Activated CD4-positive, alpha-beta T cell treated with anti-CD3 and anti-CD28 coated beads, Interleukin-2, amount 50 U/mL, for 48 hours (primary cell): ENCODE data around the gene OSM.
"Not testable (repeated sequence)": the region's sequence is repeated elsewhere in the genome, so short reads cannot be mapped to it uniquely, and the experiment has no call there.

Experiments used
- DNase-seq, 2 experiments: peaks; one replicate each; pipeline ENCODE4 v3.0.0-alpha.2; 2020

Gene OSM

GRCh38 chr22:30244066-30244465, 22.6 kb downstream of the OSM start:
- peak in 1 of 2 experiments; percentile 44 for DNase-seq

- peak in 1 of 2 experiments; percentile 59 for DNase-seq
These were observed 23.0 kb downstream of the OSM start for GRCh38 chr22:30243661-30244060.

GRCh38 chr22:30241576-30242371, 24.9 kb downstream of the OSM start:
- peak; percentile 36 to 50 for DNase-seq

- DNase-seq: peak; percentile 33 to 52
These were observed 25.9 kb downstream of the OSM start for GRCh38 chr22:30240541-30241417.

- peak; percentile 41 to 60 for DNase-seq
These were observed 26.9 kb downstream of the OSM start for GRCh38 chr22:30239488-30240405.

GRCh38 chr22:30238661-30239487, 27.8 kb downstream of the OSM start:
- peak; percentile 43 to 47 for DNase-seq

GRCh38 chr22:30238136-30238535, 28.5 kb downstream of the OSM start:
- DNase-seq: no peak

GRCh38 chr22:30236875-30237274, 29.8 kb downstream of the OSM start:
- DNase-seq: no peak

- DNase-seq: no peak
These were observed 30.9 kb downstream of the OSM start for GRCh38 chr22:30235687-30236170.

GRCh38 chr22:30234786-30235470, 31.7 kb downstream of the OSM start:
- DNase-seq: no peak

- DNase-seq: not testable (repeated sequence)
These were observed 32.3 kb downstream of the OSM start for GRCh38 chr22:30234325-30234724.

GRCh38 chr22:30233582-30233981, 33.1 kb downstream of the OSM start:
- DNase-seq: no peak

GRCh38 chr22:30232716-30233218, 33.9 kb downstream of the OSM start:
- no peak for DNase-seq

GRCh38 chr22:30230787-30231461, 35.7 kb downstream of the OSM start:
- DNase-seq: no peak

- DNase-seq: no peak
These were observed 36.3 kb downstream of the OSM start for GRCh38 chr22:30230330-30230729.

- no peak for DNase-seq
These were observed 37.9 kb downstream of the OSM start for GRCh38 chr22:30228509-30229359.

GRCh38 chr22:30227438-30228228, 39.0 kb downstream of the OSM start:
- DNase-seq: no peak

GRCh38 chr22:30226192-30226832, 40.3 kb downstream of the OSM start:
- DNase-seq: no peak
